HG02623 (cell line): ENCODE data around the gene APPBP2.
"Not testable (repeated sequence)": the region's sequence is repeated elsewhere in the genome, so short reads cannot be mapped to it uniquely, and the experiment has no call there.

ENCODE experiments used
- ATAC-seq: cut with Tn5 transposase; IDR thresholded peaks from one replicate; pipeline ENCODE4 v1.9.1; 2021; ENCODE audit warnings: moderate library complexity; ENCODE audit not compliant: unreplicated experiment

The APPBP2 gene

DNA sequence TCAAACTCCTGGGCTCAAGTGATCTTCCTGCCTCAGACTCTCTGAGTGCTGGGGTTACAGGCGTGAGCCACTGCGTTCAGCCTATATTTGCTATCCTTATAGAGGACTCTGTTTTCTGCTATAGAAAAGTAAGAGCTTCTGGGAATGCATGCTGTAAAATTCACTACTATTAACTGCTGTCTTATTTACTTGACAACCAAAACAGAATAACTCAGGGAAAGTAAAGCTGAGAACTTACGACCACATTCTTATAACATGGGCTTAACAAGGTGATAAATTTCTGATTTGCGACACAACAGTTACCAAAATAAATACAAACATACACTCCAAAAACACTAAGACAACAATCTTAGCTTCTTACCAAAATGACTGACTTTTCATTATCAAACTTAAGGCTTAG lies 23.9 kb downstream of the APPBP2 start:
- no peak for ATAC-seq

DNA sequence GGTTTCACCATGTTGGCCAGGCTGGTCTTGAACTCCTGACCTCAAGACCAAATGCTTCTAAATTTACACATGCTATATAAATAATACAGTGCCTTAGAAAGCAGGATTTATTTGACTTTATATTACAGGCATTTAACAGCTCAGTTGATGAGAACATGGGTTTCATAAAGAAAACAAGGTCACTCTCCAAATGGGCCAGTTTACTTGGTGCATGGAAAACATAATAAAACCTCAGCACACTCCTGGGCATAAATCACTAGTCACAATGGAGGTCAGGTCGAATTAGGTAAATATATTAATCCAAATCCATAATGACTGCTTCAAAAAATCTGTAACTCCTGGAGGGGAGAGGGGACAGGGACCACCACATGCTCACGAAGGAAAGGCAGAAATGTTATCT lies 24.5 kb downstream of the APPBP2 start:
- ATAC-seq = no peak

DNA sequence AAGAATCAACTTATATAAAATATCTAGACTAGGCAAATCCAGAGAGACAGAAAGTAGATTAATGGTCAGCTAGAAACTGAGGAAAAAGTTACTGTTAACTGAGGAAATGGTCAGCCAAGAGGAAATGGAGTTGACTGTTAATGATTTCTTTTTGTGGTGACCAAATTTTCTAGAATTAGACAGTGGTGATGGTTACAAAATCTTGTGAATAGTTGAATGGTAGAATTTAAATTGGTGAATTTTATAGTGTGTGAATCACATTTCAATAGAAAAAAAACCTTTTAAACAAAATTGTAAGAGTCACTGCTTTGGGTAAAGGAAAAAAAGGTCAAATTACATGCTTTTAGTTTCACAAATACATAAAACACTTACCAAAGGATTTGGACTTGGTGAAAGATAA lies 30.0 kb downstream of the APPBP2 start:
- no peak for ATAC-seq

DNA sequence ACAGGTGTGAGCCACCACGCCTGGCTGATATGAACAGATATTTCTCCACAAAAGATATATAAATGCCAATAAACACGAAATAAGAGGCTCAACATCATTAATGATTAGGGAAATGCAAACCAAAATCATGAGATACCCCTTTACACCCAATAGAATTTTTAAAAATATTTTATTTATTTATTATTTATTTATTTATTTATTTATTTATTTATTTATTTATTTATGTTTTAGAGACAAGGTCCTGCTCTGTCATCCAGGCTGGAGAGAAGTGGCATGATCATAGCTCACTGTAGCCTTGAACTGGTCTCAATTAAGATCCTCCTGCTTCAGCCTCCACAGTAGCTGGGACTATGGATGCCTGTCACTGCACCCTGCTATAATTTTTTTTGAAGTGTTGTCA lies 30.8 kb downstream of the APPBP2 start:
- ATAC-seq = no peak

DNA sequence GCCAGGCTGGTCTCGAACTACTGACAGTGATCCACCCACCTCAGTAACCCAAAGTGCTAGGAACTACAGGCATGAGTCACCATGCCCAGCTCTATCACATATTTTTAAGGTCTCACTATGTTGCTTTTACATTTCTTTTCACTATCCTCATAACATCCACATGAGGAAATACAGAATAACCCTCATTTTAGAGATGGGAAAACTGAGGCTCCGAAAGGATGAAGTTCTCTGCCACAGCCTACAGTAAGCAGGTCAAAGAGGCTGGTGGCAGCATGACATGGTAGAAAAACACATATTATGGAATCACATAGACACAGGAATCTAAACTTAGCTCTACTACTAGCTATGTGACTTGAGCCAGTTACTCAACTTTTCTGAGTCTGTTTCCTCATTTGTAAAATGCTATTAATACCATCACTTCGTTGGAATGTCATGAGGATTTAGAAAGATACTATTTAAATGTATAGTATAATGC lies 32.2 kb downstream of the APPBP2 start:
- ATAC-seq = no peak

DNA sequence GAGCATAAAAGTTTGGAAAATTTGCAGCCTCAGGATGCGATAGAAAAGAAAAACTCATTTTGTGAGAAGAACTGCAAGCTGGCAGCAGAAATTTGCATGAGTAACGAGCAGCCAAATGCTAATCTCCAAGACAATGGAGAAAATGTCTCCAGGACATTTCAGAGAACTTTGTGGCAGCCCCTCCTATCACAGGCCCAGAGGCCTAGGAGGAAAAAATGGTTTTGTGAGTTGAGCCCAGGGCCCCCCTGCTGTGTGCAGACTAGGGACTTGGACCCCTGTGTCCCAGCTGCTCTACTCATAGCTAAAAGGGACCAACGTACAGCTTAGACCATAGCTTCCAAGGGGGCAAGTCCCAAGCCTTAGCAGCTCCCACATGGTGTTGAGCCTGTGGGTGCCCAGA lies 34.3 kb downstream of the APPBP2 start:
- ATAC-seq = no peak

DNA sequence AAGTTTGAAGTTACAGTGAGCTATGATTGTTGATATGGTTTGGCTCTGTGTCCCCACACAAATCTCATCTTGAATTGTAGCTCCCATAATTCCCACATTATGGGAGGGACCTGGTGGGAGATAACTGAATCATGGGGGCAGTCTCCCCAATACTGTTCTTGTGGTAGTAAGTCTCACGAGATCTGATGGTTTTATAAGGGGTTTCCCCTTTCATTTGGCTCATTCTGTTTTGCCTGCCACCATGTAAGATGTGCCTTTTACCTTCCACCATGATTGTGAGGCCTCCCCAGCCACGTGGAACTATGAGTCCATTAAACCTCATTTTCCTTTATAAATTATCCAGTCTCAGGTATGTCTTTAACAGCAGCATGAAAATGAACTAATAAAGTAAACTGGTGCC lies 35.4 kb downstream of the APPBP2 start:
- ATAC-seq = not testable (repeated sequence)

DNA sequence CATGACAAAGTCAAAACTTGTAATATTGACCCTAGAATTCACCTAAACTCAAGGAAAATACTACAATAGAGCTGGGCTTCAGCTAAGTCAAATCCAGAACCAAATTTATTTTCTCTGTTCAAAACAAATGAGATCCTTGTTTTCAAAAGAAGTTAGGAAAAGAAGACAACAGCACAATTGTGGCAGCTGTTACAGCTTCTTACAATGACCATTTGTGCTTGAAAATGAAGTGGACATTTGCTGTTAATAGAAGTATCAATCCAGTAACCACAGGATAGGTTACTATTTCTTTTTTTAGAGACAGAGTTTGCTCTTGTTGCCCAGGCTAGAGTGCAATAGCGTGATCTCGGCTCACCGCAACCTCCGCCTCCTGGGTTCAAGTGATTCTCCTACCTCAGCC lies 44.4 kb downstream of the APPBP2 start:
- ATAC-seq = no peak

DNA sequence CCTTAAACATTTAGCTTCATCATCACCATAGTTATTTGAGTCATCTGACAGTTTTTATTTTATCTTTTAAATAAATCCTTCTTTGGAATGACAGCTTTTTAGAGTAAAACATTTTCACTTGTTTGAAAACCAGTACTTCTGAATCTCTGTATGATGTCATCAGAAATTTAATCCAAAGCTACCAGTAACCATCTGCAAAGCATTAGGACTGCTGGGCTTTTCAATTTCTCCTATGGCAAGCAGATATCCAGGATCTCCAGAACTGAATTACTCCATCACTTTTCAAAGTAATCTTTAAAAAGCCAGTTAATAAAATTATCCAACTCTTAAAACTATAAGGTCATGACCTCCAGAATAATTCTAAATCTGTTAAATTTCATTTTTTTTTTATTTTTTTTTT lies 52.3 kb downstream of the APPBP2 start:
- no peak for ATAC-seq

DNA sequence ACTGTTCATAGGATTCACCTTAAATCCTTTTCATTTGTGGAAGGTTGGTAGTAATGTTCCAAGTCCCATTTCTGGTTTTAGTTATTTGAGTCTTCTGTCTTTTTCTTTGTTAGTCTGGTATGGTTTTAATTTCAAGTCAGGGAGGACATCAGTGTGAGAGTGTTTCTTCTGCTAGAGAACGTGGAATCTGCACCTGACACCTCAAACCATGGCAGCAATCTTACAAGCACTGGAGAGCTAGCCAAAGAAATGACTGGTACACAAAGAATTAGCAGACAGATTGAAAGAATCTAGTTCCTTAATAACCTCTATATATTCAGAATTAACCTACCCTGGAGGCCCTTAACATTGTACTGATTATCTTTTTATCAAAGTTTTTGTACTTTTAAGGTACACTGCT lies 53.6 kb downstream of the APPBP2 start:
- ATAC-seq = no peak

DNA sequence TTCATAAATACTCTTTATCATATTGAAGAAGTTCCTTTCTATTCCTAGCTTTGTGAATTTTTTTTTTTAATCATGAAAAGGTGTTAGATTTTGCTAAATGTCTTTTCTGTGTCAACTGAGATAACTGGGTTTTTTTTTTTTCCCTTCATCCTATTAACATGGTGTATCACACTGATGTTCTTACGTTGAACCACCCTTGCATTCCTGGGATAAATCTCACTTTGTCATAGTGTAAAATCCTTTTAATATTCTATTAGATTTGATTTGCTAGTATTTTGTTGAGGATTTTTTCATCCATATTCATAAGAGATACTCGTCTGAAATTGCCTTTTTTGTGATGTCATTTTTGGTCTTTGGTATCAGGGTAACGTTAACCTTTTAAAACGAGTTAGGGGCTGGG lies 54.6 kb downstream of the APPBP2 start:
- no peak for ATAC-seq

DNA sequence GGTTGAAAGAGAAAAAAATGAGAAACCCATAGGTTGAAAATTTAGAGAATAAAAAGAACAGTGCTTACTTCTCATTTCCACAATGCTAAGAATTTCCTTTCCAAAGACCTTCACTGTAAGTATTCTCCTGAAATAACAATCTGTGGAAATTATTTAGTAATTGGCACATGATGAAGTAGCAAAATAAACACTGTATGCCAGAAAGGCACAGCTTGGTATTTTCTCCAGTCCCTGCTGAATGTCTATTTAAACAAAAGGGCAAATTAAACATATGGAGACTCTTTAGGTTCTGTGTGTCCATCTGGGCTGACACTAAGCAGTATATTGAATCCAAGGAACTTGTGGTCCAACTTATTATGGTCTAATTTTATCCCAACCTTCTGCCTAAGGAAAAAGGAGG lies 57.7 kb downstream of the APPBP2 start:
- ATAC-seq = no peak

DNA sequence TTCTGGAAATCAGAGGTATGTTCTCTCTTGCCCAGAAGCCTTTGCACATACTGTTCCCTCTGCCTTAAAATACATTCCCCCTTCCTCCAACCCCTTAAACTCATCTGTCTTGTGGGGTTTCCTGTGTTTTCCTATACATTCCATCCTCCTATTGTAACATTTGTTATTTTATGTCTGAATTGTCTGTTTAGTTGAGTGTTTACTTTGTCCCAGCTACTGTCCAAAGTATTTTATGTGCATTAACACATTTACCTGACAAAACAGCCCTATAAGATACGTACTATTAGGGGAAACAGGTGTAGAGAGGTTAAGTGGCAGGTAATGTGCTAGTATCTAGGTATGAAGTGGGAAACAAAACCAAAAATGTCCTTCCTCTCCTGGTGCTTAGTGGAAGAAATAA lies 61.7 kb downstream of the APPBP2 start:
- ATAC-seq = no peak

DNA sequence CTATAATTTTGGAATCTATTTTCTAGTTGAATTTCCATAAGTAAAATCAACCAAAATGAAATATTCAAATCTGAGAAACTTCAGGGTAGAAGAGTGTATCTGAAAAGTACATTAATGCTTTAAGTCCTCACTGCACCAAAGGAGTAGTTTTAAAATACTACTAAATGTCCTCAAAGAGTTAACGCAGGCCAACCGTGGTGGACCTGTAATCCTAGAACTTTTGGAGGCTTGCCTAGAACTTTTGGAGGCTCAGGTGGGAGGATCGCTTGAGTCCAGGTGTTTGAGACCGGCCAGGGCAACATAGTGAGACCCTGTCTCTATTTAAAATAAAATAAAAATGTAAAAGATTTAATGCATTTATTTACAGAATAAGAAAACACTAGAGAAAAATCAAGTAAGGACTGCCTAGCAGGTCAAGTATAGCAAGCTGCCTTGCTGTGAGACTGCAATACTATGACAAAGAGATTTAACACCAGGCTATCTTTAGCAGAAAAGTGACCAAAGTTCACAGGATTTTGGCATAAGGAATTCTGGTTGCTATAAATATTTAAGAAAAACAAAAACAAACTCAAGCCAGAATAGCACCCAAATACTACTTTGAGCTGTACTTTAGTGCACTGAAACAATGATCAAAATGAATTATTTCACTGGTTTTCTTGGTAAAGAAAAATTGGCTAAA lies 62.7 kb downstream of the APPBP2 start:
- no peak for ATAC-seq

DNA sequence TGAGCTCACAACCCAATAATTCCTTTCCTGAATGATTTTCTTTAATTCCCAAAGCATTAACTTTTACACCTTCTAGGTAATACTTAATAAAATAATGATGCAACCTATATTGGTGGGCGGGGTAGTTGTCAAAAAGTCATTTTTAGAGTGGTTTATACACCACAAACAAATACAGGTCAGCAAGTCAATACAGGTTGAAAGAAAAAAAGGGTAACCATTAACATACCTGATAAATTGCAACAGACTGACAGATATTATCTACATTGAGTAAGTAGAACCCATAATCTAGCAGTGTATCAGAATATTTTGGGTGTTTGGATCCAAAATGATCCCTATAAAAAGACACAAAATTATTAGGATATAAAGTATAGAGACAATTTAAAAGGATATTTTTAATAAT lies 64.5 kb downstream of the APPBP2 start:
- ATAC-seq = no peak

DNA sequence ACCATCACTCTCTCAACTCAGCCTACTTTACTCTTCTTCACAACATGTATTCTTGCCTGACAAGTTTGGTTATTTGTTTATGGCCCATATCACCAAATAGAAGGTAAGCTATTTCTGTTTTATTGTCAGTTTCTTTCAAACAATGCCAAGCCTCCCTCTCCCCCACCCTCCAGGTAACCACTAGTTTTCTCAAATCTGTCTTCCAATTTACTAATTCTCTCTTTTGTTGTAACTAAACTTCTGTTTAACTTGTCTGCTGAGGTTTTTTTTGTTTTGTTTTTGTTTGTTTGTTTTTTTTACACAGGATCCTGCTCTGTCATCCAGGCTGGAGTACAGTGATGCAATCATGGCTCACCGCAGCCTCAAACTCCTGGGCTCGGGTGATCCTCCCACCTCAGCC lies 68.9 kb downstream of the APPBP2 start:
- no peak for ATAC-seq

DNA sequence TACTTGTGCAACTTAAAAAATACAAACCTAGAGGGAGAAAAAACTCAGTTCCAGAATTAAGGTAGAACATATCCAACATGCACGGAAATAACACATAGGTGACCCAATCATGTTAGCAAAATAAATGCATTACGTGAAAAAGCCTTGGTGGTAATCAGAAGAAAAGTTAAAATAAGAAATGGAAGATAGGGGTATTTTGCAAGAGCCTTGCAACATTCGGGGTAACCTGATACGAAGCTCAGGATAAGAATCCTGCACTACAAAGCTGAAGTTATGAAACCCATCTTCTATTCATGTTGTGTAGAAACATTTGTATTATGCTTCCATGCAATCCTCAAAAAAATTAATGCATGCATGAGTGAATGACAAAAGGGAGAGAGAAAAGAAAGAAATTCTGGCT lies 70.7 kb downstream of the APPBP2 start:
- no peak for ATAC-seq

DNA sequence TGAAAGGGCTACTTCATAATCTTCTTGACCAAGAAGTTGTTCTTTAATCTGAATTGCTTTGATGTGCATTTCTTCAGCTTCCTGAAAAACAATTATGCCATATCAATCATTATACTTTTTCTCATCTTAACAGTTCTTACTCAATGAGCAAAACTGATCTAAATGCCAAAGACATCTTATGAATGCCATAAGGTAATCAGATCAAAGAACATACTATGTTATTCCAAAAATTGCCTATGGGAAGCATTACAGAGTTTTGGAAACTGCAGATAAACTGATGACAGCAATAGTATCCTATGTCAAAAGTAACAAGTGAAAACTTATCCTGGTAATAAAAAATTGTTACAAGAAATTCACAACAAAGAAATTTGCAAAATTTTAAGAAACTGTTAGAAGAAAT lies 74.1 kb downstream of the APPBP2 start:
- no peak for ATAC-seq

DNA sequence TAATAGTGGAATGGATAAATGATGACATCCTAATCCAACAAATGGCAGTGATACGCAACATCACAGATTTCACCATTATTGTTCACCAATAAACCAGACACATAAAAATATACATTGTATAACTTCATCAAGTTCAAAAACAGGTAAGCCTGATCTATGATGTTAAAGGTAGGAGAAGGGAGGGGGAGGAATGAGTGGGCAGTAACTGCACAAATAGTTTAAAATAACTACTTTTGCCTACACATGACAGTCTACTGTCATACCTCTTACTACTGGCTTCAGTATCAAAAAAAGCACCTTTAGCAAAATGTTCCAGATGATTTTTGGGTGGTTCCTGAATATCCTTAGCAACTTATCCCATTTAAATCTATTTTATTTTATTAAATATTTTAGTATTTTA lies 75.0 kb downstream of the APPBP2 start:
- ATAC-seq = no peak

DNA sequence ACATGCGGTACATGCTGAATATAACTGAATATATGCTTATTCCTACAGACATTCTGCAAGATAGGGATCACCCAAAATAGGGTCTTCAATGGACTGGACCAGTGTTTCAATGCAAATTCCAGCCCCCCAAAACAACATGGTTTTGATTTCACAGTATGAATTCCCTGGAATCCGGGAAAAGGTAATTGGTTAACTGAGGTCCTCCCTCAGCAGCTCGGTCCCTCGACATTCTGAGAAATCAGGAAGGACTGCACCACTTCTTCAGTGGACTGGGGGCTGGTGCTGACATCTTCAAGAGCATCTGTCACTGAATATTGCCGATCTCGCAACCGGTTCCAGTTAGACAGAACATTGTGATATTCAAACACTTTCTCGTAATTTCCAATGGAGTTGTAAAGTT lies 78.7 kb downstream of the APPBP2 start:
- ATAC-seq = no peak

DNA sequence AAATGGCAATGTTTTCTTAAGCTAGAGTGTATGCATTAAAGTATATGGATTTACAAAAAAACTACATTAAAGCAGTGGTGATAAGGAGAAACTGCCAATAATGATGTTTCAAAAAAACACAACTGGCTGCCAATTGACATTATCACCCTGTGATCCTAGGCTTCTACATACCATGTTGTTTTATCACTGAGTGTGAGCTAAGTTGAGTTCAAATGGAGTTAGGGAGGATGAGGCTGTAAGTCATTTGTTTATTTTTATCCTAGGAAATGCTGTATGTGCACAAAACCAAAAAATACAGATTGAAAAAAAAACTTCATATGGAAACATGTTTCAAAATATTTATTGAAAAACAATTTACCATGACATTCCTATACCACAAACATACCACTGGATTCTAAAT lies 80.9 kb downstream of the APPBP2 start:
- ATAC-seq = no peak

DNA sequence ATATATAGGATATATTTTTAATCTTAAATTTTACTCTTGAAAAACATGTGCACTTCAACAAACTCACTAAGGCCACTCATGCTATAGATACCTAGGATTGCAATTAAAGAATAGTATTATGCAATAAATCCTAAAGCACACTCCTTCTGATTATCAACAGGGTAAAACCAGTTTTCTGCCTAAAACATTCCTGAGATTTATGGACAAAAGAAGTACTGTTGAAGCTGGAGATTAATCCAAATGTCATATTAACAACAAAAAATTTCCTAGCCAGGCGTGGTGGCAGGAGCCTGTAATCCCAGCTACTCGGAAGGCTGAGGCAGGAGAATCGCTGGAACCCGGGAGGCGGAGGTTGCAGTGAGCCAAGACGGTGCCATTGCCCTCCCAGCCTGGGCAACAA lies 82.3 kb downstream of the APPBP2 start:
- ATAC-seq = no peak
